HEK293 (cell line): ENCODE measurements around the gene SPDYC.

Experiments
- CTCF ChIA-PET: fragments of 350-600 bp; formaldehyde crosslinking; extraction: SDS; loops from one replicate; lab custom pipeline; 2021; ENCODE audit warnings: antibody characterized with exemption; lab: Yijun Ruan, JAX
- POLR2A ChIA-PET: fragments of 300-600 bp; formaldehyde crosslinking; extraction: SDS; loops from one replicate; lab custom pipeline; 2020; ENCODE audit warnings: antibody characterized with exemption, inconsistent platforms; lab: Yijun Ruan, JAX
- H3K27ac ChIP-seq: fragments of 200-500 bp; sonication (Bioruptor generic); 2 replicates; pipeline ENCODE4 v1.5.1; 2014; ENCODE audit warnings: low read depth, low read length, control low read depth, inconsistent platforms; ENCODE audit errors: extremely low read depth
- H3K36me3 ChIP-seq, 2 experiments: fragments of 200-500 bp in 1 of 2; sonication (Bioruptor generic) in 1 of 2; 1 replicate in 1 of 2; 2 replicates in 1 of 2; pipeline ENCODE4 v1.5.1; 2014 to 2017; ENCODE audit warnings: inconsistent platforms in 2 of 2, low read length in 2 of 2; ENCODE audit not compliant: control insufficient read depth in 2 of 2, insufficient read depth in 1 of 2
- H3K4me1 ChIP-seq: fragments of 200-500 bp; sonication (Bioruptor generic); 2 replicates; pipeline ENCODE4 v1.5.1; 2014; ENCODE audit warnings: mild to moderate bottlenecking, low read length, inconsistent platforms; ENCODE audit not compliant: control insufficient read depth, insufficient read depth
- H3K4me3 ChIP-seq: 2 replicates; pipeline ENCODE4 v1.5.1; 2011; ENCODE audit warnings: low read depth, mild to moderate bottlenecking, control low read depth, low read length, moderate library complexity
- H3K9me3 ChIP-seq: fragments of 200-500 bp; sonication (Bioruptor generic); 2 replicates; pipeline ENCODE4 v1.5.1; 2014; ENCODE audit warnings: low read depth, low read length, inconsistent platforms; ENCODE audit not compliant: control insufficient read depth, insufficient read depth
- ATF2 ChIP-seq: fragments of 450-650 bp; formaldehyde crosslinking; IDR thresholded peaks from 2 replicates; pipeline ENCODE4 v1.5.1; 2016; ENCODE audit warnings: missing biosample characterization, missing genetic modification characterization, low read depth
- KLF1 ChIP-seq: fragments of 450-650 bp; formaldehyde crosslinking; IDR thresholded peaks from 2 replicates; pipeline ENCODE4 v1.5.1; 2016; ENCODE audit warnings: missing biosample characterization, missing genetic modification characterization
- MZF1 ChIP-seq: fragments of 450-650 bp; formaldehyde crosslinking; IDR thresholded peaks from 2 replicates; pipeline ENCODE4 v1.5.1; 2017; ENCODE audit warnings: missing biosample characterization, missing genetic modification characterization, borderline replicate concordance
- PRDM10 ChIP-seq: fragments of 450-650 bp; formaldehyde crosslinking; IDR thresholded peaks from 2 replicates; pipeline ENCODE4 v1.5.1; 2016; ENCODE audit warnings: missing biosample characterization, missing genetic modification characterization
- SALL2 ChIP-seq: fragments of 450-650 bp; formaldehyde crosslinking; IDR thresholded peaks from 2 replicates; pipeline ENCODE4 v1.5.0; 2017; ENCODE audit warnings: missing biosample characterization, mild to moderate bottlenecking, missing genetic modification characterization, borderline replicate concordance
- ZNF248 ChIP-seq: fragments of 450-650 bp; formaldehyde crosslinking; IDR thresholded peaks from 2 replicates; pipeline ENCODE4 v1.5.1; 2017; ENCODE audit warnings: missing biosample characterization, missing genetic modification characterization
- ZNF266 ChIP-seq: fragments of 450-650 bp; formaldehyde crosslinking; IDR thresholded peaks from 2 replicates; pipeline ENCODE4 v1.5.1; 2016; ENCODE audit warnings: missing biosample characterization, missing genetic modification characterization, low read depth
- ZNF335 ChIP-seq: fragments of 450-650 bp; formaldehyde crosslinking; conservative IDR thresholded peaks from 2 replicates; pipeline ENCODE4 v1.5.1; 2016; ENCODE audit warnings: missing biosample characterization, missing genetic modification characterization
- ZNF514 ChIP-seq: fragments of 450-650 bp; formaldehyde crosslinking; IDR thresholded peaks from 2 replicates; pipeline ENCODE4 v1.5.1; 2016; ENCODE audit warnings: missing biosample characterization, missing genetic modification characterization
- ZNF549 ChIP-seq: fragments of 450-650 bp; IDR thresholded peaks from 2 replicates; pipeline ENCODE4 v1.5.1; 2018; ENCODE audit warnings: missing biosample characterization, missing genetic modification characterization, mild to moderate bottlenecking, inconsistent platforms, moderate library complexity
- ZNF560 ChIP-seq: fragments of 450-650 bp; formaldehyde crosslinking; IDR thresholded peaks from 2 replicates; pipeline ENCODE4 v1.5.1; 2017; ENCODE audit warnings: missing biosample characterization, missing genetic modification characterization, borderline replicate concordance
- ZNF629 ChIP-seq: fragments of 450-650 bp; formaldehyde crosslinking; IDR thresholded peaks from 2 replicates; pipeline ENCODE4 v1.5.1; 2017; ENCODE audit warnings: missing biosample characterization, missing genetic modification characterization
- ZNF670 ChIP-seq: fragments of 450-650 bp; formaldehyde crosslinking; IDR thresholded peaks from 2 replicates; pipeline ENCODE4 v1.5.1; 2016; ENCODE audit warnings: missing biosample characterization, missing genetic modification characterization, low read depth
- ZNF707 ChIP-seq: fragments of 450-650 bp; formaldehyde crosslinking; IDR thresholded peaks from 2 replicates; pipeline ENCODE4 v1.5.1; 2016; ENCODE audit warnings: missing biosample characterization, missing genetic modification characterization
- ZNF768 ChIP-seq: fragments of 450-650 bp; formaldehyde crosslinking; IDR thresholded peaks from 2 replicates; pipeline ENCODE4 v1.5.1; 2018; ENCODE audit warnings: missing biosample characterization, mild to moderate bottlenecking, missing genetic modification characterization

The SPDYC gene

GRCh38 chr11:65160643-65161042 lies 9.4 kb upstream of the SPDYC start:
- Histone ChIP-seq H3K36me3 (no peaks in the 10 kb centered on the region), H3K27ac (no peak overlapping the region), H3K4me1 (no peaks in the 10 kb centered on the region), H3K4me3 (no peak overlapping the region), H3K9me3 (no peaks in the 10 kb centered on the region)
- POLR2A ChIA-PET: interaction anchor here (1.7 kb wide), 1 partner anchor 26 kb away, joined by 4 read pairs; no protein-coding TSS in a partner anchor
- CTCF ChIA-PET: no interaction called here
- TF ChIP-seq ZNF707 (tag by site-specific recombination): no peak
- no peak for TF ChIP-seq ZNF560 (tag by site-specific recombination)
- no peak for TF ChIP-seq ZNF248
- TF ChIP-seq ZNF549: no peak
- no peak for TF ChIP-seq MZF1 (tag by site-specific recombination)

- no peaks in the 10 kb centered on the region for H3K36me3 ChIP-seq
- no peaks in the 10 kb centered on the region for H3K4me1 ChIP-seq
- H3K9me3 ChIP-seq: no peaks in the 10 kb centered on the region
- no peak for TF ChIP-seq ZNF266 (tag by site-specific recombination)
- no peak for TF ChIP-seq ZNF629 (tag by site-specific recombination)
- no peak for TF ChIP-seq SALL2 (tag by site-specific recombination)
- no peak for TF ChIP-seq ATF2 (tag by site-specific recombination)
- TF ChIP-seq ZNF670 (tag by site-specific recombination): no peak
- no peak for TF ChIP-seq ZNF335 (tag by site-specific recombination)
- TF ChIP-seq ZNF514: no peak
- no peak for TF ChIP-seq ZNF768
- ChIA-PET POLR2A (interaction anchor here (1.3 kb wide), 1 partner anchor 29 kb away, joined by 3 read pairs; no protein-coding TSS in a partner anchor), CTCF (interaction anchor here (0.7 kb wide), 1 partner anchor 27 kb away, joined by 3 read pairs; no protein-coding TSS in a partner anchor)
- no peak overlapping the region for H3K4me3 ChIP-seq
- H3K27ac ChIP-seq: no peak overlapping the region
Observed at GRCh38 chr11:65163684-65164083, 6.3 kb upstream of the SPDYC start.

GRCh38 chr11:65165410-65166317 lies 4.4 kb upstream of the SPDYC start:
- Histone ChIP-seq H3K4me3 (no peak overlapping the region), H3K27ac (no peak overlapping the region)

More at GRCh38 chr11:65165410-65166317, 4.4 kb upstream of the SPDYC start:
- no peak for TF ChIP-seq KLF1
- 0 out of 2 replicates have a peak, but pooled peaks have one; percentile 28 for TF ChIP-seq PRDM10 (tag by site-specific recombination)
- TF ChIP-seq, all 188 proteins: peak for 1
- Histone ChIP-seq H3K4me1 (no peaks in the 10 kb centered on the region), H3K9me3 (no peaks in the 10 kb centered on the region), H3K36me3 (no peaks in the 10 kb centered on the region)
- ChIA-PET POLR2A (interaction anchor here (0.7 kb wide), 1 partner anchor 1539 kb away, joined by 6 read pairs; no protein-coding TSS in a partner anchor), CTCF (interaction anchor here (0.6 to 1.2 kb wide), 3 partner anchors 9 to 592 kb away, joined by 3 read pairs; no protein-coding TSS in a partner anchor)
